Thyroid gland (tissue), 4 donors: ENCODE data around the gene UGT2B11. TPM values are rescaled to one million over a fixed set of nuclear protein-coding genes. Genes with fewer than 3 reads are reported as not detected.
"Not testable (repeated sequence)": the region's sequence is repeated elsewhere in the genome, so short reads cannot be mapped to it uniquely, and the experiment has no call there.

Experiments used
- DNase-seq, 2 donors: peaks; one replicate each; pipeline ENCODE4 v3.0.0-alpha.2; 2019
- H3K27ac ChIP-seq, 3 donors: fragments of 200-600 bp; sonication (generic); 1 replicate in 2 of 3; 2 replicates in 1 of 3; pipeline ENCODE4 v1.5.1; 2016 to 2019; ENCODE audit warnings: mild to moderate bottlenecking in 1 of 3, moderate library complexity in 1 of 3
- H3K27me3 ChIP-seq: fragments of 200-600 bp; sonication (generic); one replicate; pipeline ENCODE4 v1.5.1; 2019
- H3K36me3 ChIP-seq, 2 donors: fragments of 200-600 bp; sonication (generic); one replicate each; pipeline ENCODE4 v1.5.1; 2016 to 2019
- H3K4me1 ChIP-seq, 2 donors: fragments of 200-600 bp; sonication (generic); one replicate each; pipeline ENCODE4 v1.5.1; 2017 to 2019
- H3K4me3 ChIP-seq, 3 donors: fragments of 200-600 bp; sonication (generic); replicated peaks in 1 of 3; 1 replicate in 2 of 3; 2 replicates in 1 of 3; pipeline ENCODE4 v1.5.1; 2016; ENCODE audit warnings: mild to moderate bottlenecking in 1 of 3
- H3K9me3 ChIP-seq: fragments of 200-600 bp; sonication (generic); one replicate; pipeline ENCODE4 v1.5.1; 2017
- CTCF ChIP-seq, 6 experiments: fragments of 200-600 bp in 3 of 6; fragments of 450-650 bp in 3 of 6; sonication (generic) in 3 of 6; IDR thresholded peaks; one replicate each; pipeline ENCODE4 v1.5.1; 2016 to 2019; ENCODE audit warnings: antibody characterized with exemption in 6 of 6, mild to moderate bottlenecking in 2 of 6, inconsistent platforms in 1 of 6, moderate library complexity in 1 of 6
- POLR2A ChIP-seq, 2 donors: fragments of 450-650 bp; IDR thresholded peaks; one replicate each; pipeline ENCODE4 v1.6.1; 2017; ENCODE audit warnings: antibody characterized with exemption in 2 of 2, mild to moderate bottlenecking in 2 of 2, moderate library complexity in 1 of 2
- WGBS, 2 donors: methylation state at CpG; one replicate each; pipeline ENCODE4 v1.1.5; 2017; 5-methylcytosine and 5-hydroxymethylcytosine counted together
- intact Hi-C: fragments of 100-400 bp; cut with DNase I; formaldehyde crosslinking; loops from one replicate; pipeline ENCODE4 v1.15.1; 2023
- total RNA-seq, 4 donors: library from RNA; depleted of rRNA; stranded (reverse); fragments of >200 nt; gene quantifications; one replicate each; pipeline ENCODE4 v1.2.3, GENCODE V29; 2016

The UGT2B11 gene
- total RNA-seq = under 1 TPM; 0.13 to 0.92 (median 0.47) TPM

GRCh38 chr4:69214716-69215115 lies at the start of gene UGT2B11:
Gene UGT2B11 (minus strand): TSS chr4:69214748. CDS start chr4:69214722, 26 bp downstream.
- WGBS, 2 donors = 70 to 72% methylated on average over 3 of the region's 3 CpGs
- intact Hi-C loops = no loop called here
- Histone ChIP-seq H3K36me3 (no peaks in the 10 kb centered on the region), H3K27ac (no peak within 1 kb of the TSS), H3K4me3 (no peak within 1 kb of the TSS), H3K9me3 (no peaks in the 10 kb centered on the region), H3K4me1 (no peaks in the 10 kb centered on the region), H3K27me3 (no peaks in the 10 kb centered on the region)
- TF ChIP-seq CTCF (IDR thresholded peaks at IDR 0.05) (no peak), POLR2A (IDR thresholded peaks at IDR 0.05) (no peak)
- no peak for DNase-seq

GRCh38 chr4:69253147-69253772 lies 38.7 kb upstream of the UGT2B11 start:
- H3K4me1 ChIP-seq, H3K27ac ChIP-seq, H3K36me3 ChIP-seq, H3K4me3 ChIP-seq, H3K9me3 ChIP-seq, DNase-seq, intact Hi-C loops, H3K27me3 ChIP-seq: not testable (repeated sequence)
- 79 to 81% methylated on average over 3 of the region's 3 CpGs for WGBS, 2 donors

- H3K9me3 ChIP-seq, intact Hi-C loops, H3K27me3 ChIP-seq, H3K4me1 ChIP-seq, H3K4me3 ChIP-seq, H3K27ac ChIP-seq, H3K36me3 ChIP-seq, DNase-seq: not testable (repeated sequence)
- 91 to 93% methylated on average over 2 of the region's 2 CpGs for WGBS, 2 donors
These were observed 36.3 kb upstream of the UGT2B11 start for GRCh38 chr4:69250884-69251283.

GRCh38 chr4:69242562-69243240 lies 28.2 kb upstream of the UGT2B11 start:
- DNase-seq, H3K36me3 ChIP-seq, H3K27me3 ChIP-seq, intact Hi-C loops, H3K4me3 ChIP-seq, H3K4me1 ChIP-seq, H3K27ac ChIP-seq, H3K9me3 ChIP-seq: not testable (repeated sequence)
- 85 to 86% methylated on average over 3 of the region's 3 CpGs for whole genome bisulfite sequencing, 2 donors

GRCh38 chr4:69241746-69242145 lies 27.2 kb upstream of the UGT2B11 start:
- intact Hi-C loops = not testable (repeated sequence)

GRCh38 chr4:69240787-69241186 lies 26.2 kb upstream of the UGT2B11 start:
- H3K27ac ChIP-seq, H3K36me3 ChIP-seq, H3K27me3 ChIP-seq, H3K4me3 ChIP-seq, intact Hi-C loops, H3K9me3 ChIP-seq, DNase-seq, H3K4me1 ChIP-seq: not testable (repeated sequence)
- 88 to 91% methylated on average over 3 of the region's 3 CpGs for WGBS, 2 donors

More at GRCh38 chr4:69241746-69242145, 27.2 kb upstream of the UGT2B11 start:
- H3K4me3 ChIP-seq, H3K27me3 ChIP-seq, H3K27ac ChIP-seq, H3K9me3 ChIP-seq, H3K4me1 ChIP-seq, H3K36me3 ChIP-seq, DNase-seq: not testable (repeated sequence)
- WGBS, 2 donors = 87 to 88% methylated on average over 2 of the region's 2 CpGs

GRCh38 chr4:69239557-69240168 lies 25.1 kb upstream of the UGT2B11 start:
- H3K4me1 ChIP-seq = no peaks in the 10 kb centered on the region
- no peak overlapping the region for H3K4me3 ChIP-seq
- H3K27ac ChIP-seq = no peak overlapping the region
- WGBS, 2 donors = 78 to 79% methylated on average over 6 of the region's 6 CpGs
- H3K9me3 ChIP-seq = no peaks in the 10 kb centered on the region
- H3K36me3 ChIP-seq = no peaks in the 10 kb centered on the region
- no peaks in the 10 kb centered on the region for H3K27me3 ChIP-seq
- intact Hi-C loops = no loop called here
- DNase-seq = no peak
- TF ChIP-seq POLR2A (IDR thresholded peaks at IDR 0.05) (no peak), CTCF (IDR thresholded peaks at IDR 0.05) (no peak)
